Liver (tissue), 9 donors: Measurements from ENCODE around the gene SNX3. TPM values are rescaled to one million over a fixed set of nuclear protein-coding genes. Genes with fewer than 3 reads are reported as not detected.

ENCODE experiments used
- DNase-seq: peaks from one replicate; pipeline ENCODE4 v3.0.0-alpha.2; 2017; ENCODE audit warnings: low spot score
- H3K27ac ChIP-seq, 2 donors: one replicate each; pipeline ENCODE4 v1.7.0; 2013; ENCODE audit warnings: inconsistent platforms in 2 of 2, low read length in 2 of 2, control low read depth in 1 of 2, low read depth in 1 of 2, mild to moderate bottlenecking in 1 of 2
- H3K27me3 ChIP-seq, 4 donors: one replicate each; pipeline versions ENCODE4 v1.6.1 to v1.7.0; 2013; ENCODE audit warnings: low read length in 3 of 4, inconsistent platforms in 1 of 4, mild to moderate bottlenecking in 1 of 4, moderate library complexity in 1 of 4; ENCODE audit not compliant: control insufficient read depth in 4 of 4, insufficient read depth in 4 of 4
- H3K36me3 ChIP-seq, 4 donors: one replicate each; pipeline versions ENCODE4 v1.6.1 to v1.7.0; 2013; ENCODE audit warnings: low read length in 3 of 4, mild to moderate bottlenecking in 3 of 4, low read depth in 1 of 4, moderate library complexity in 1 of 4; ENCODE audit not compliant: control insufficient read depth in 4 of 4, insufficient read depth in 3 of 4
- H3K4me1 ChIP-seq, 4 donors: one replicate each; pipeline versions ENCODE4 v1.6.1 to v1.7.0; 2013; ENCODE audit warnings: low read length in 3 of 4, mild to moderate bottlenecking in 3 of 4, moderate library complexity in 1 of 4; ENCODE audit not compliant: control insufficient read depth in 4 of 4, insufficient read depth in 4 of 4
- H3K4me3 ChIP-seq, 3 donors: one replicate each; pipeline versions ENCODE4 v1.6.1 to v1.7.0; 2013; ENCODE audit warnings: low read length in 3 of 3, control low read depth in 1 of 3, low read depth in 1 of 3, mild to moderate bottlenecking in 1 of 3
- H3K9ac ChIP-seq, 2 donors: one replicate each; pipeline ENCODE4 v1.7.0; 2013; ENCODE audit warnings: low read length in 2 of 2, mild to moderate bottlenecking in 2 of 2, moderate library complexity in 2 of 2, control low read depth in 1 of 2, low read depth in 1 of 2
- H3K9me3 ChIP-seq, 4 donors: one replicate each; pipeline versions ENCODE4 v1.6.1 to v1.7.0; 2013; ENCODE audit warnings: low read length in 3 of 4; ENCODE audit not compliant: control insufficient read depth in 4 of 4
- ATF3 ChIP-seq: IDR thresholded peaks from 2 replicates; pipeline ENCODE4 v1.6.1; 2016; ENCODE audit warnings: antibody characterized with exemption
- CTCF ChIP-seq: fragments of 150-350 bp; IDR thresholded peaks from 2 replicates; pipeline ENCODE4 v1.5.1; 2017; ENCODE audit warnings: improper control_type of control experiment, low read depth, low read length; ENCODE audit not compliant: missing input control
- EGR1 ChIP-seq, 2 donors: IDR thresholded peaks; 2 replicates each; pipeline ENCODE4 v1.6.1; 2016 to 2018; ENCODE audit warnings: antibody characterized with exemption in 2 of 2, low read depth in 2 of 2
- FOXA1 ChIP-seq: IDR thresholded peaks from 2 replicates; pipeline ENCODE4 v1.6.1; 2016; ENCODE audit warnings: antibody characterized with exemption
- FOXA2 ChIP-seq: IDR thresholded peaks from 2 replicates; pipeline ENCODE4 v1.6.1; 2016; ENCODE audit warnings: antibody characterized with exemption
- GABPA ChIP-seq, 2 donors: IDR thresholded peaks in 1 of 2; conservative IDR thresholded peaks in 1 of 2; 2 replicates each; pipeline ENCODE4 v1.6.1; 2016; ENCODE audit warnings: antibody characterized with exemption in 2 of 2, mild to moderate bottlenecking in 1 of 2, moderate library complexity in 1 of 2
- HNF4A ChIP-seq, 2 donors: conservative IDR thresholded peaks; 2 replicates each; pipeline ENCODE4 v1.6.1; 2016; ENCODE audit warnings: antibody characterized with exemption in 2 of 2, mild to moderate bottlenecking in 2 of 2
- HNF4G ChIP-seq: IDR thresholded peaks from 2 replicates; pipeline ENCODE4 v1.6.1; 2016; ENCODE audit warnings: antibody characterized with exemption
- JUND ChIP-seq, 2 donors: IDR thresholded peaks; 2 replicates each; pipeline ENCODE4 v1.6.1; 2016; ENCODE audit warnings: antibody characterized with exemption in 2 of 2
- MAX ChIP-seq: IDR thresholded peaks from 2 replicates; pipeline ENCODE4 v1.6.1; 2016; ENCODE audit warnings: antibody characterized with exemption
- NR2F2 ChIP-seq: IDR thresholded peaks from 2 replicates; pipeline ENCODE4 v1.6.1; 2016; ENCODE audit warnings: antibody characterized with exemption
- RAD21 ChIP-seq, 2 donors: IDR thresholded peaks; 2 replicates each; pipeline ENCODE4 v1.6.1; 2016; ENCODE audit warnings: antibody characterized with exemption in 2 of 2, mild to moderate bottlenecking in 2 of 2
- REST ChIP-seq: IDR thresholded peaks from 2 replicates; pipeline ENCODE4 v1.6.1; 2016; ENCODE audit warnings: antibody characterized with exemption, mild to moderate bottlenecking
- RXRA ChIP-seq, 2 donors: IDR thresholded peaks; 2 replicates each; pipeline ENCODE4 v1.6.1; 2017 to 2018; ENCODE audit warnings: antibody characterized with exemption in 2 of 2, mild to moderate bottlenecking in 1 of 2
- SP1 ChIP-seq: IDR thresholded peaks from 2 replicates; pipeline ENCODE4 v1.6.1; 2018; ENCODE audit warnings: antibody characterized with exemption, mild to moderate bottlenecking
- TAF1 ChIP-seq: conservative IDR thresholded peaks from 2 replicates; pipeline ENCODE4 v1.6.1; 2016; ENCODE audit warnings: antibody characterized with exemption, mild to moderate bottlenecking
- YY1 ChIP-seq: IDR thresholded peaks from 2 replicates; pipeline ENCODE4 v1.6.1; 2016; ENCODE audit warnings: antibody characterized with exemption, mild to moderate bottlenecking
- ZBTB33 ChIP-seq: IDR thresholded peaks from 2 replicates; pipeline ENCODE4 v1.6.1; 2016; ENCODE audit warnings: antibody characterized with exemption
- WGBS: extraction: QIAGEN DNeasy Blood & Tissue Kit; methylation state at CpG from one replicate; pipeline ENCODE4 v1.1.7; 2013; 5-methylcytosine and 5-hydroxymethylcytosine counted together
- polyA plus RNA-seq, 2 donors: library from polyadenylated mRNA; stranded (reverse) in 1 of 2; unstranded in 1 of 2; fragments of 200-250 nt in 1 of 2; fragments of >200 nt in 1 of 2; fragmentation: Nextera tagmentation in 1 of 2; extraction: Ambion mirVana in 1 of 2; gene quantifications; one replicate each; pipeline versions ENCODE4 v1.2.1 to v1.2.3, GENCODE V29; 2013 to 2015
- total RNA-seq, 2 donors: library from RNA; depleted of rRNA; stranded (reverse); fragments of >200 nt; gene quantifications; one replicate each; pipeline ENCODE4 v1.2.3, GENCODE V29; 2014
- donor health status: healthy.
- donor health status: healthy.
- donor health status: healthy.
- donor health status: healthy.
- donor health status: healthy.

The SNX3 gene
- total and polyA plus RNA-seq, 4 donors = 67.9 to 161 (median 111) TPM

GRCh38 chr6:108304646-108305045, 43.8 kb upstream of the SNX3 start:
- Histone ChIP-seq H3K4me3 (no peak overlapping the region), H3K27ac (no peak overlapping the region), H3K27me3 (no peaks in the 10 kb centered on the region), H3K9me3 (no peaks in the 10 kb centered on the region), H3K36me3 (no peaks in the 10 kb centered on the region), H3K9ac (no peak overlapping the region), H3K4me1 (peaks cover 0 to 1% (median 0%) of the 10 kb centered on the region in 4 donors)
- 97% methylated on average over 2 of the region's 2 CpGs for WGBS
- no peak for DNase-seq
- no peak for TF ChIP-seq JUND (IDR thresholded peaks at IDR 0.05)
- no peak for TF ChIP-seq RAD21 (IDR thresholded peaks at IDR 0.05)
- TF ChIP-seq RXRA (IDR thresholded peaks at IDR 0.05) = no peak
- TF ChIP-seq HNF4G = no peak
- no peak for TF ChIP-seq YY1
- no peak for TF ChIP-seq SP1
- TF ChIP-seq HNF4A (conservative IDR thresholded peaks at IDR 0.05) = no peak
- no peak for TF ChIP-seq REST
- TF ChIP-seq ATF3 = no peak
- TF ChIP-seq CTCF = no peak
- TF ChIP-seq GABPA (IDR thresholded peaks at IDR 0.05 in 1 of 2, conservative IDR thresholded peaks at IDR 0.05 in 1 of 2) = no peak
- TF ChIP-seq MAX = no peak
- TF ChIP-seq TAF1 = no peak
- no peak for TF ChIP-seq FOXA1
- no peak for TF ChIP-seq EGR1 (IDR thresholded peaks at IDR 0.05; ENCODE audit: low read depth in 2 of 2)
- no peak for TF ChIP-seq FOXA2

GRCh38 chr6:108302386-108302785, 41.5 kb upstream of the SNX3 start:
- Histone ChIP-seq H3K27me3 (no peaks in the 10 kb centered on the region), H3K27ac (no peak overlapping the region), H3K9me3 (no peaks in the 10 kb centered on the region), H3K4me1 (peaks cover 0 to 1% (median 0%) of the 10 kb centered on the region in 4 donors), H3K4me3 (no peak overlapping the region), H3K36me3 (no peaks in the 10 kb centered on the region), H3K9ac (no peak overlapping the region)
- WGBS = 89% methylated on average over 5 of the region's 5 CpGs
- TF ChIP-seq CTCF (no peak), SP1 (no peak), HNF4A (conservative IDR thresholded peaks at IDR 0.05) (no peak), YY1 (no peak), ZBTB33 (no peak), EGR1 (IDR thresholded peaks at IDR 0.05; ENCODE audit: low read depth in 2 of 2) (no peak), RXRA (IDR thresholded peaks at IDR 0.05) (no peak), NR2F2 (no peak), MAX (no peak), REST (no peak), TAF1 (no peak)
- DNase-seq = no peak
